Right forelimb (tissue), 1 donor: ENCODE results near the gene CLIP2.
A peak's percentile ranks its signal among the peaks of the same experiment; 100 is the strongest.

Experiments
- DNase-seq: peaks from one replicate; pipeline ENCODE4 v3.0.0-alpha.2; 2018

The CLIP2 gene

DNA sequence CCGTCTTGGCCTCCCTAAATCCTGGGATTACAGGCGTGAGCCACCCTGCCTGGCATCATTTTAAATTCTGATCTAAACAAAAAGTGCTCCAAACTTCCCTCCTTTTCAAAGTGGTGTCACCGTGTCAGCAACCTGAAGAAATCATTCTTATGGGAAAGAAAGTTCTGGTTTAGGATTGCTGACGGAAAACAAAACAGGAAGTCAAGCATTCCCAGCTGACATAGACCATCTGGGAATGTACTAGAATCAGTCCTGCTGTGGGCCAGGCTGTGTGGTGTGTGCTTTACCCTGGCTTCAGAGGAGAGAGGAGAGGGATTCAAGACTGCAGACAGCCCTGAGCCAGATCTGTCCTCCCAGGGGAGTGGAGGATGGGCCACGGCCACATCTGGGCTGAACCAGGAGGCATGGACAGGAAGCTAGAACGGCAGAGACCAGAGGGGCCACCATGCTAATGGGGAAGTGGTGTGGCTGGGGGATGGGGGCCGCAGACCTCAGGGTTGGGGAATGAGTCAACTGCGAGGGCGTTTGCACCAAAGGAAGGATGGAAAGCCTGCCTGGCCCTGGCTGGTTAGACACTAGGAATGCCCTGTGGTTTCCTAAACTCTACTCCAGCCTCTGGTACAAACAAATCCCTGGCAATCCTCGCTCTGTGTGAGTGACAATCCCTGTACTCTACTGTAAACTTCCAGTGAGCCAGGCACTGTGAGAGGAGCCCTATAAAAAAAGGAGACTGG, 16.7 kb upstream of the CLIP2 start:
- DNase-seq = peak; percentile 76

DNA sequence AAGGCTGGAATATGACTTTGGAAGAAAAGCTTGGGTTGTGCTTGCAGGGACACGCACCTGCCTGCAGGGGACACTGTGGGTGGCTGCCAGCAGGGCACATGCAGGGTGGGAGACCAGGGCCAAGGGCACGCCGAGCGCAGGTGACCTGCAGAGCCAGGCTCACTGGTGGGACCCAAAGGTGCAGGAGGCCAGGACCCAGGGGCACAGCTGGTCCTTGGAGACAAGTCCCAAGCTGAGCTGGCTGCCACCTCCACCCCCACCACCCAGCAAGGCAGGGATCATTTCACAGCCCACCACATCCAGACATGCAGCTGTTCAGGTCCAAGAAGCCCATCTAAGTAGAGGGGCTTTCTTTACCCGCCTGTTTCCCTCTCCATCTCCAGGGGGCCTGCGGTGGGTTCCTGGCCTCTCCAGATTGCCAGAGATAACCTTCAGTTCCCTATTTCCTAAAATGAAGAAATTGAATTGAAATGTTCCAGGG, 13.8 kb upstream of the CLIP2 start:
- no peak for DNase-seq

DNA sequence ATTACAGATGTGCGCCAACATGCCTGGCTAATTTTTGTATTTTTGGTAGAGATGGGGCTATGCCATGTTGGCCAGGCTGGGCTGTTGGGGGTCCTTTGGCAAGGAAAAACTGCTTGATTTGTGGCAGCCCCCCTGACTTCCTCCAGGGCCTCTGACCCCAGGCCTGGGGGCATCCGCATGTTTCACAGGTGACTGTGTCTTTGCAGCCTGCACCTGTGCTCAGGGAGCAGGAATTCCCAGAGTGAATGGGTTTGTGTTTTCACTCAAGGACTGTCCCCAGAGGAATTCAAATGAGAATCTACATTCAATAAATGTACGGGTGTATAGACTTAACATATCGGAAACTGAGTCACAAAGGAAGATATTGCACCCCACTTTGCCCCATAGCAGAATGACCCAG, 11.6 kb upstream of the CLIP2 start:
- DNase-seq = no peak

DNA sequence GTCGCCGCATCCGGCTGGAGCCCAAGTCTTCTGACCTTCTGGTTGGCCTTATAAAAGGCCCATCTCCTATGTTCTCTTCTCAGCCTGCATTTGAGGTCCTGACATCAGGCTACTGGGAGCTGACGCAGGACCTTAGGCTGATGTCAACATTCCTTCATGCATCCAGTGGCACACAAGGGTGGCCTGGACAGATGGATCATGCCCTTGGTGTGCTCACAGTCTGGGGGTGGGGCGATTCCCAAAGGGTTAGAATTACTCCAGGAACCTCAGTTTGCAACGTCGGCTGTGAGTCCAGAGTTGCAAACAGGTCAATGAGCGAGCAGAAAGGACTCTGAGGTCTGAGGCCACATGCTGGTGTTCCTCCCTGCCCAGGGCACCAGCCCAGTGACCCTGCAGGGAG, 8.2 kb upstream of the CLIP2 start:
- no peak for DNase-seq

DNA sequence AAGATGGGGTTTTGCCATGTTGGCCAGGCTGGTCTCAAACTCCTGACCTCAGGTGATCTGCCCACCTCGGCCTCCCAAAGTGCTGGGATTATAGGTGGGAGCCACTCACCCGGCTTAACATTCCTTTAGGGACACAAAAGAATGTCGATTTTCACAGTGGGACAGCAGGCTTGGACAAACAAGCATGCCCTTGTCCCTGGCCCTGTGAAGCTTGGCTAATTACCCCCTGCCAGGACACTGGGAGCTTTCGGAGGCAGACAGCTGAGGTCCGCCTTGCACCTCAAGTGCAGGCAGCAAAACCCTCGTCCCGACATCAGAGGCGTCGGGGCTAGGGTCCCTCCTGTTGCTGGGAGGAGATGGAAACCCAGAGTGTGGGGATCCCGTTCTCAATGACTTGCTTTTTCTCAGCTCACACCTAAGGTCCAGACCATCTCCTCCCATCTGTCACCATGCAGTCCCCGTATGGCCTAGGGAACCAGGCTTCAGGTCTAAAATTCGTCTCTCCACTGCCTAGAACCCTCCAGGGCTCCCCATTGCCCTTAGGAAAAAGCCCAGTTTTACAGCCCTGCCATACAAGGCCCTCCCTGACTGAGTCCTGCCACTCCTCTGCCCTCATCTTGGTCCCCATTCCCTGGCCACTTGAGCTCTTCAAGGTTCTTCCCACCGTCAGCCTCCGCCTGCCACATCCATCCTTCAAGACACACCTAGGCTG, 6.3 kb upstream of the CLIP2 start:
- DNase-seq = no peak

DNA sequence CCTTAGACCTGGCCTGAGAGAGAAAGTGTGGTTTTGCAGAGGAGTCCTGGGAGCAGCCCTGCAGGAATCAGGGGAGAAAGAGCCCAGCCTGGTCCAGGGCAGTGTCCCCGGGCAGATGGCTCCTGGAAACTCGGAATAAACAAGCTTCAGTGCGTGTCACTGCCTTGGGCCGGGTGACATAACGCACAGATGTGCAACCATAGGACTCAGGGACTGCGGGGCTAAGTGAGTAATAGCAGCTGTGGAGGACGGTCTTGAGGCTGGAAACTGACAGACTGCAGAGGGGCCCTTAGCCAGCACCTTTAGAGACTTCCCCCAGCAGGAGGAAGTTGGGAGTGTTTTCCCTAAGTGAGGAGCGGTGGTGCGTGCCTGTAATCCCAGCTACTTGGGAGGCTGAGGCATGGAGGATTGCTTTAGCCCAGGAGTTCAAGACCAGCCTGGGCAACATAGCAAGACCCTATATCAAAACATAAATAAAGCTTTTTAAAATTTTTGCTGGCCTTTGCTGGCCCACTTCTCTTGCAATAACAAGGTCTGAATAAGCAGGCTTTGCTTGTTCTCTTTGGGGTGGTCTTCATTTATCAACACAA, 5.3 kb upstream of the CLIP2 start:
- DNase-seq = no peak

DNA sequence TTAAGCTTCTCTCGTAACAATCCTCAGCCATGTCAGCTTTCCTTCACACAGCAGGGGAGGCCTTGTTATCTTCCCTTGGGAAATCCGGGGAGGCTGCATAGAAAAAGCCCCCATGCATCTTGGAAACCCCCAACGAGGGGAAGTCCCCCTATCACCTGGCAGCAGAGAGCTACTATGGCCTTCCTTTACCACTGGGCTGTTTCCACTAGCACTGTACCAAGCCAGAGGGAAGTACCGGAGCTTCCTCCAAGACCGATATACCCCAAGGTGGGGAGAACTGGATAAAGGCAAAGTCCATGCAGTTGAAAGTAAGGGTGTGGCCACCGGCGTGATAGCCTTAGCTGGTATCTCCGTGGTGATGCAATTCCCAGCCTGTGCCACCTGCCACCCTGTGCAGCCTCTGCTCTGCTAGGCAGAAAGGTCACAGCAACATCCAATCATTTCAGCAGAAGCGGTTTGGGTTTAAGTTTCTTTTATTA, 4.4 kb upstream of the CLIP2 start:
- no peak for DNase-seq

DNA sequence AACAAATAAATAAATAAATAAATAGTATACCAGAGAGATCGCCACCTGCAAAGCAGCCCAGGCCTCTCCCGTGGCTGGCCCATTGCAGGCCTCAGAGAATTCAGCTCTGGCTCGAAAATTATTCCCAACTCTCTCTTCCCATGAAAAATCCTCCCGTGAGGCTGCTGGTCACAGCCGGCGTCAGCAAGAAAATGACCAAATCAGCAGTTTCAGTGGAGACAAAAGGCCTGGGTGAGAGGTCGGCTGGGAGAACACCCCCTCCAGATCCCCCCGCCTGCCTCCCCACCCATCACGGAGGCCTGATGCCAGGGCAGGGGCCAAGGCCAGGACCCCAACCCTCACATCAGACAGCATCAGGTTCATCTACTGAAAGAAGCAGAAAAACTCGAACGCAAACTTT, 3.1 kb upstream of the CLIP2 start:
- no peak for DNase-seq

DNA sequence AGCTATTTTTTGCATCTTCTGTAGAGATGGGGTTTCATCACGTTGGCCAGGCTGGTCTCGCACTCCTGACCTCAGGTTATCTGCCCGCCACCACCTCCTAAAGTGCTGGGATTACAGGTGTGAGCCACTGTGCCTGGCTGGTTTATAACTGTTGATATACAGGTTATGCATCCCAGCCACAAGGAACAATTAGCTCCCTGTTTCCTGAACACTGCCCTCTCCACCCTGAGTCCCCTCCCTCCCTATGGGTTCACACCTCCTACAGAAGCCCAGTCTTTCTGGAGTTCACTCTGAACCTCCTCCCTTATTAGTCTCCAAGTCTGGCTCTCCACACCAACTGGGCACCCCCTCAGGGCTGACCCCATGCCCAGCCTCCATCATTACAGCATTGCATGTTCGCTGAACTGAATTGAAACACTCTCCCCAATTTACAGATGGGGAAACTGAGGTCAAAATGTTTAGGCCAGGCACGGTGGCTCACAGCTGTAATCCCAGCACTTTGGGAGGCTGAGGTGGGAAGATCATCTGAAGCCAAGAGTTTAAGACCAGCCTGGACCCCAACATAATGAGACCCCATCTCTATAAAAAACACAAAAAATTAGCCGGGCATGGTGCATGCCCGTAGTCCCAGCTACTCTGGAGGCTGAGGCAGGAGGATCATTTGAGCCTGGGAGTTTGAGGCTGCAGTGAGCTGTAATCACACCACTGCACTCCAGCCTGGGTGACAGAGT, 1.7 kb upstream of the CLIP2 start:
- no peak for DNase-seq

DNA sequence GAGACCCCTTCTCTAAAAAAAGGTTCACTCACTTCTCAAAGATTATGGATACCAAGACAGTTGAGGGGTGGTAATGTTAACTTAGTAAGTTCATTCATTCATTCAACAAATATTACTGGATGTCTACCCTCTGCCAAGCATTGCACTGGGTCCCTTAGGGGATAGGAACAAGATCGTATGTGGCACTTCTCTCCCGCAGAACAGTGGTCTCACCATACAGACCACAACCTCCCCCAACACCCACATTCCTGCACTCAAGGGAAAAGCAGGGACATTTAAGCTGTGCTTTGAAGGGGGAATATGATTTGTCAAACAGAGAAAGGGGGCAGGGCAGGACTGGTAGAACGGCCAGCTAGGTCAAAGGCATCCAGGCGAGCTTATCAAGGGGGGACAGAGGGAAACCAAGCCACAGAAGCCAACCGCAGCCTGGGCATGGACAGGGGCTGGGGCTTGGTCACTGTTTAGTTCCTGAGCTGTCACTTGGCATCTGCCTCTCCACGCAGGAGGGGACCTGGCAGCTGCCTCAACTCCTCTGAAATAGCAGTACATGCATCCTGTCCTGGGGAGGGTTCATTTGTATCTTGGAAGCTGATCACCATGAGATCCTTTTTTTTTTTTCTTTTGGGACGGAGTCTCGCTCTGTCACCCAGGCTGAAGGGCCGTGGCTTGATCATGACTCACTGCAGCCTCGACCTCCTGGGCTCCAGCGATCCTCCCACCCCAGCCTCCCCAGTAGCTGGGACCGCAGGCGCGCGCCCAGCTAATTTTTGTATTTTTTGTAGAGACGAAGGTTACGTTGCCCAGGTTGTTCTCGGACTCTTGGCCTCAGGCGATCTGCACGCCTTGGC, 949 bp upstream of the CLIP2 start:
- no peak for DNase-seq

DNA sequence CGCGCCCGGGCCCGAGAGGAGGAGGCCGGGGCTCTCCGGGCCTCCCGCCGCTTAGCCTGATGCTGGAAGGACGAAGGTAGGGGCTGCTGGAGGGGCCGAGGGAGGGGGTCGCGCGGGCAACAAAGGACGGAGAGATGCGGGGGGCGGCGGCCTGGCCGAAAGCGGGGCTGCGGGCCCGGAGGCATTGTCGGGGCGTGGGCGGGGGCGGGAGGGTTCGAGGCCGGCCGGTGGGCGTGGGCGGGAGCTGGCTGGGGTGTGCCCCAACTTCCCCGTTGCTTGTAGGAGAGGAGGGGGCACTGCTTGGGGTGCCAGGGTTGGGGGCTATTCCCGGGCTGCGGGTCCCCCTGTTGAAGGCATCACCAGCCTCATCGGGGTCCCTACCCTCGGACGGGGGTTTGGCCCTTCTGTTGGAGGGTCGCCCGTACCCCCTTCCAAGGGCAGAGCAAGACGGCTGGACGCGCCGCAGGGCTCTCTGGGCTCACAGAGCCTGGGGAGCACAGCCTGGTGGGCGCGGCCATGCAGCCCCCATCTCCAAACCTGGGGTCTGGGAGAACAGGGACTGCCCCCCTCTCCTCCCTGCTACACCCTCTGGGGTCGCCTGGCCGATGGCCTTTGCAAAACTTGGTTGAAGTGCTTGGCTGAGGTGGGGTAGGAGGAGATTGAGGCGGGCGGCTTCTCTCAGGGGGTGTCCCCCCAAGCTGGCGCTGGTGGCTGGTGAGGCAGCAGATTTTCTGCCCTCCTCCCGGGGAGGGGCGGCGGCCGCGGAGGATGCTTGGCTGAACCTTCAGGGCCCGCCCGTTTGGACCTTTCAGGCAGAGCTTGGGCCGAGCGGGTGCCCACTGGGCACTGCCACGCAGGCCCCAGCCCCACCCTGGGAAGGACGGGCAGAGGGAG, 699 bp downstream of the CLIP2 start:
- DNase-seq = no peak

DNA sequence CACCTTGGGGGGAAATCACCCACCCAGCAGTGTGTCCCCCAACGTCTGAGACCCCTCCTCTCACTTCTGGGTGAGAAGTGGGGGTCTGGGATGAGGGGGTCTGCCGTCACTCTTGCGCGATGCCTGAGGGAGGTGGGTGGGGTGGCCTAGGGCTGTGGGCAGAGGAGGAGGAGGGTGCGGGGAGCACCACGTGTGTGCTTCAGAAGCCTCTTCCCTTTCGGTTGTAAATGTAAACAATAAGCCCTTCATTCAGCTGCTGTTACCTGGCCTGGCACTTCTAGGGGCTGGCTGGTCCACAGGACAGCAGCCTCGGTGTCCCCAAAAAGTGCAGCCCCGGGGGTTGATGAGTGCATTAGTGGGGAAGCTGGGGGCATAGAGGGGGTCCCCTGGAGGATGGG, 1.3 kb downstream of the CLIP2 start:
- DNase-seq = no peak

DNA sequence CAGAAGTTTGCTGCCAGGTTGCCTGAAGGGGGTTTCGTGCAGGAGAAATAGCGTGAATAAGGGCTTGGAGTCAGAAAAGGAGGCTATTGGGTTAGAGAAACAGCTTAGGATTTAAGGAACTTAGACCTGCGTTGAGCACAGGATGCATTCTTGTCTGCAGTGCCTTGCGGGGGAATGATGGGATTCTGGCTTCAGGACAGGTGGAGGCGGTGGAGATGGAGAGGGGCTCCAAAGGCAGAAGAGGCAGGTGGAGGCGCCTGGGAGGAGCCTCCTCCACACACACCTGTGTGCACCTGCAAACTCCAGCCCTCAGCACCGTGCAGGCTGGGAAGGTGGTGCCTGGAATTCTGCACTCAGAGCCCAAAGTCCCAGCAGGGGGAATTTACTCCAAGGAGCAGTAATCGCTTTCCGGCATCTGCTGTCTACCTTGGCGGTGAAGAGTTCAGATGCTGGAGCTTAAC, 1.8 kb downstream of the CLIP2 start:
- DNase-seq = no peak

DNA sequence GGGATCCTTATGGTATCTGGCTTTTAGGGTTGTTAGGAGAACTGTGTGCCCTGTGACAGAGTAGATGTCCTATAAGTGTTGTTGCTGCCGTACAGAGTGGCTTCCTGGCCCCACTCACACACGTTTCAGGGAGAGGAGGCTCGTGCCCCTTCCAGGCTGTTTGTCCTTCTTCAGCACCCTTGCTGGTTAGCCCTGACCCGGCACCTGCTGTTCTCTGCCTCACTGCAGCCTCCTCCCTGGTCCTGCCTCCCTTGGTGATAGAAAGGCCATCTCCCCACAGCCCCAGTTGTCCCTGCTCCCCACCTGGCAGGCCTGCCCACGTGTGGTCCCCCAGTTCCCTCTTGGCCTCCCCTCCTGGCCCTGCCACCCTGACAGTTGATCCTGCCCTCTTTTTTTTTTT, 2.3 kb downstream of the CLIP2 start:
- no peak for DNase-seq

DNA sequence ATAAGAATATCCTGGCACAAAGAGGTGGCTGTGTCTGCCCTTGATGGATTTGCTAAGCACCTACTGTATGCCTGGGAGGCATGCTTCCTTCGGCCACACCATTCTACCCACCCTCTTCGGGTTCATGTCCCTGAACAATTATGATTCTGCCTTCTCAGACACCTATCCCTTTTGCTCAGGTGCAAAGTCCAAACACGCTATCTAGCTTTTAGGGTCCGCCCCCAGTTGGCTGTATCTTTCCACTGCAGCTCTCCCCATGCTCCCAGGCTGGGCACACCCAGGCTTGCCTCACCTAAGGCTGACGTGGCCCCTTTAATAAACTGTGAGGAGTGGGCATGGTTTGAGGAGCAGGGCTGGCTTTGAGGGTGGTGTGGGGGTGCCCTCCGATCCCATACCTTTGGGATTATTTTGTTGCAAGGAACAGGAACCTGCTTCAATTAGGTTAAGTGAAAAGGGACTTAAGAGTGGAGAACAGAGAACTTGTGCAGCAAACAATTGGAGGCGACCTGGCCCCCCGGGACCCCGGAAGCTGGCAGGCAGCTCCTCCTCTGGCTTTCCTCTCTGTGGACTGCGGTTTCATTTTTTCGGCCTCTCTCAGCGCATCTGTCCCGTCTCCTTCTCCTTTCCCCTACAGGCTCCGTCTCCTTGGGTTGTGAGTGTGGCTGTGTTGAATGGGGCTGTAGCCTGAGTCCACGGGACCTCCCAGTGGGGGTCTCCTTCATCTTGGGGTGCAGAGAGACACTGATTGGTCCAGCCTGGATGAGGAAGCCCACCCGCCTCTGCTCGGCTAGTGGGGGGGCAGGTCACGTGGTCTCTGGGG, 3.8 kb downstream of the CLIP2 start:
- no peak for DNase-seq

DNA sequence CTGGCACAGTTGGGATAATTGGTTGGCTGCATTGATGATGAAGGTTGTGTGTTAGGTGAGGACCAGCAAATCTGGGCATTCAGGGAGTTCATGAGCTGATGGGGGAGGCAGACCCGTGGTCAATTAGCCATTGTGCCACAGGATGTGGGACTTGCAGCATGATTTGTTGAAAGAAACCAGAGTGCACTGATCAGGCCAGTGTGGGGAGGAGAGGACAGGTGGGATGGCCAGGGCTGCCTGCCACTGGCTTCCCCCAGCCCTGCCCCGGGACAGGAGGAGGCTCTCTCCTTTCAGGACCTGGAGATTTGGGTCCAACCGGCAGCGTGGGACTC, 4.3 kb downstream of the CLIP2 start:
- DNase-seq = no peak

DNA sequence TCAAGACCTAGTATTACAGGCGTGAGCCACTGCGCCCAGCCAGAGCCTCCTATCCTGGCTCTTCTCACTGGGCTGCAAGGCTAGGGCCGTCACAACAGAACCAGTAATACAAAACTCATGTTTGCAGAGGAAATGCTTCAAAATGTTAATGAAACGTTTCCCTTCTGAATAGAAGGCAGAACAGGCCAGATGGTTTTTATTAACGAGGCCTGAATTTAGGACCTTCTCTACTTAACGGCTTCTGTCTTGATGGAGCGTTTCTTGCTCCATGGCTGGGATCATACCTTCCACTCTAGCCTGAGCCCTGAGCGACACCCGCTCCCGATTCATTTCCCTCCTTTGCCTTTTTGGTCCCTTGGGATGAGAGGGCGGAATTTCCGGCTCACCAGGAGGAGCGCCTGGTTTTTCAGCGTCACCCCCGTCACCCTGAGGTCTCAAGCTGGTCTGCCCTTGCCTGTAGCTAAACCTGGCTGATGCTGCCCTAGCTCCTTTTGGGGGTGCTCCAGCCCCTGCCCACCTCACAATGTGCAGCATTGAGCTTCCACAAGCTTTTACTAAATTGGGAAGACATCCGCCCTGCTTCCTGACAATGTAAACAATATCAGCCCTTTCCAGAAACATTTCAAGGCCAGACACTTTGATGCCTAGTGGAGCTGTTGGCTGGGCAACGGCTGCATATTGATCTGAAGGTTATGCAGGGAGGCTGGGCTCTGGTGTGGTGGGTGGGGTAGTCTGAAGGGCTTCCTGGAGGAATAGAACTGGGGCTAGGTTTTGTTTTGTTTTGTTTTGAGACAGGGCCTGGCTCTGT, 5.2 kb downstream of the CLIP2 start:
- DNase-seq = peak; percentile 66

DNA sequence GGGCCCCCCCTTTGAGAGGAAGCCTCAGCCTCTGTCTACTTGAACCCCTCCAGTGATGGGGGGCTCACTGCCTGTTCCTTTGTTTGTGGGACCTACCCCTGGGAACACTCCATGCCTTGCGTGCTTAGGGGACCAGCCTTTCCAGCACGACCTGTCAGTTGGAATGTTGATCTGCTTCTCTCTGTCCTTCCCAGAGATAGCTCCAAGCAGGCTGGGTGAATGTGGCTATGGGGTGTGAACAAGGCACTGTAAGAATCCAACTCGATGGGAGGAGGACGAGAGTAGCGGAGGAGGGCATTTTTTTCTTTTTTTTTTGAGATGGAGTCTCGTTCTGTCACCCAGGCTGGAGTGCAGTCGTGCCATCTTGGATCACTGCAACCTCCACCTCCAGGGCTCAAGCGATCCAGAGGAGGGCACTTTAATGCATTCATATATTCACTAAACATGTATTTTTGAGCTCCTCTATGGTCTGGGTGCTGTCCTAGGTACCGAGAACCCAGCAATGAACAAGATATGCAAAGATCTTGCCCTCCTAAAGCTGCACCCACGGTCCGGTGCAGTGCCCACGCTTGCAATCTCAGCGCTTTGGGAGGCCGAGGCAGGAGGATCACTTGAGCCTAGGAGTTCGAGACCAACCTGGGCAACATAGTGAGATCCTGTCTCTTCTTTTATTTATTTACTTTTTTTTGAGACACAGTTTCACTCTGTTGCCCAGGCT, 8.5 kb downstream of the CLIP2 start:
- DNase-seq = no peak

DNA sequence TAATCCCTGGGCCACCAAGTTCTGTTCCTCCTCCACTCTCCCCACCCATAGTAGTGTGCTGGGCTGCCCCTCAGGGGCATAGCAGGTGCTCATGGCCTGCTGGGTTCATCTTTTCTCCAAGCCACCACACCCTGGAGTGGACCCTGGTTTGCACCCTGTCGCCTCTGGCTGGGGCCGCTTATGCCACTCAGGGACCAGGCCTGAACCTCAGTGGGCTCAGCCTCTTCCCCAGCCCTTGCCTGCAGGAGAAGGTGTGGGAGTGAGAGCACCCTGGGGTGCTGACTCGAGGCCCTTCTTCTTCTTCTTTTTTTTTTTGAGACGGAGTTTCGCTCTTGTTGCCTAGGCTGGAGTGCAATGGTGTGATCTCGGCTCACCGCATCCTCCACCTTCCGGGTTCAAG, 10.2 kb downstream of the CLIP2 start:
- no peak for DNase-seq
